ENCODE data around the gene TPCN2.
A peak's percentile ranks its signal among the peaks of the same experiment; 100 is the strongest.

TPCN2 gene

GRCh38 chr11:69010964-69011623, 37.6 kb upstream of the TPCN2 start:
- DNase-seq: peak; percentile 91

GRCh38 chr11:69011624-69012091, 37.1 kb upstream of the TPCN2 start:
- no peak for DNase-seq

GRCh38 chr11:69012092-69013008, 36.4 kb upstream of the TPCN2 start:
- no peak for DNase-seq

- peak; percentile 79 for DNase-seq
Observed at GRCh38 chr11:69013009-69013951, 35.5 kb upstream of the TPCN2 start, which contains the start of gene MRGPRF. TSS of gene MRGPRF (minus strand) at chr11:69013246. CDS start at chr11:69009901, 3,345 bp downstream.

- DNase-seq: peak; percentile 76
Observed at GRCh38 chr11:69014084-69014851, 34.5 kb upstream of the TPCN2 start.

GRCh38 chr11:69014898-69015549, 33.7 kb upstream of the TPCN2 start:
- DNase-seq: no peak

GRCh38 chr11:69017951-69018350, 30.8 kb upstream of the TPCN2 start:
- no peak for DNase-seq

GRCh38 chr11:69018924-69019323, 29.8 kb upstream of the TPCN2 start:
- no peak for DNase-seq

- no peak for DNase-seq
Observed at GRCh38 chr11:69022260-69022659, 26.5 kb upstream of the TPCN2 start.

GRCh38 chr11:69024509-69024908, 24.2 kb upstream of the TPCN2 start:
- DNase-seq: no peak

- no peak for DNase-seq
Observed at GRCh38 chr11:69027704-69028372, 20.9 kb upstream of the TPCN2 start.

GRCh38 chr11:69030301-69030700, 18.4 kb upstream of the TPCN2 start:
- DNase-seq: no peak

GRCh38 chr11:69032833-69033232, 15.9 kb upstream of the TPCN2 start:
- DNase-seq: no peak

- no peak for DNase-seq
Observed at GRCh38 chr11:69033431-69033830, 15.3 kb upstream of the TPCN2 start.

GRCh38 chr11:69034123-69034867, 14.4 kb upstream of the TPCN2 start:
- DNase-seq: no peak

GRCh38 chr11:69035150-69035945, 13.4 kb upstream of the TPCN2 start:
- DNase-seq: no peak

- DNase-seq: no peak
Observed at GRCh38 chr11:69035946-69036340, 12.8 kb upstream of the TPCN2 start.

- DNase-seq: no peak
Observed at GRCh38 chr11:69037074-69037473, 11.7 kb upstream of the TPCN2 start.

- no peak for DNase-seq
Observed at GRCh38 chr11:69037544-69037943, 11.2 kb upstream of the TPCN2 start.

Data from eye (tissue), 1 donor.